PC-9 (cell line): ENCODE measurements around the gene TRABD.

Source experiments
- CTCF ChIP-seq: fragments of 200-600 bp; sonication (generic); conservative IDR thresholded peaks from 2 replicates; pipeline ENCODE4 v1.6.1; 2017; ENCODE audit warnings: mixed run types, antibody characterized with exemption, mild to moderate bottlenecking, moderate library complexity
- EZH2 ChIP-seq: fragments of 200-600 bp; sonication (generic); IDR thresholded peaks from 2 replicates; pipeline ENCODE4 v1.8.0; 2017; ENCODE audit warnings: antibody characterized with exemption, low read depth

- no peak for TF ChIP-seq CTCF
- TF ChIP-seq EZH2: no peak
These were observed 32.7 kb downstream of the TRABD start for GRCh38 chr22:50218153-50218995.
